Common myeloid progenitor, CD34-positive (primary cell): ENCODE results near the gene HYAL3.

Experiments
- CTCF ChIA-PET: fragments of 350-600 bp; sonication (Branson Sonifier 250); formaldehyde crosslinking; loops from one replicate; lab custom pipeline; 2021; ENCODE audit warnings: antibody characterized with exemption; lab: Charles Lee
- POLR2A ChIA-PET: fragments of 350-600 bp; sonication (Branson Sonifier 250); formaldehyde crosslinking; loops from one replicate; lab custom pipeline; 2021; ENCODE audit warnings: antibody characterized with exemption; lab: Charles Lee
- DNase-seq, 3 donors: peaks; one replicate each; pipeline versions ENCODE4 v3.0.0 to v3.0.0-alpha.2; 2013
- H3K27ac ChIP-seq, 2 experiments: 1 replicate in 1 of 2; 2 replicates in 1 of 2; pipeline ENCODE4 v1.7.0; 2013; ENCODE audit warnings: inconsistent platforms in 2 of 2, low read length in 2 of 2, mild to moderate bottlenecking in 2 of 2, low read depth in 1 of 2, moderate library complexity in 1 of 2; ENCODE audit not compliant: severe bottlenecking in 2 of 2, insufficient read depth in 1 of 2, poor library complexity in 1 of 2
- H3K27me3 ChIP-seq, 5 experiments: replicated peaks in 2 of 5; 1 replicate in 3 of 5; 2 replicates in 2 of 5; pipeline versions ENCODE4 v1.6.1 to v1.7.0; 2013; ENCODE audit warnings: low read length in 4 of 5, mild to moderate bottlenecking in 2 of 5, moderate library complexity in 2 of 5, inconsistent platforms in 1 of 5; ENCODE audit not compliant: insufficient read depth in 5 of 5, control insufficient read depth in 4 of 5
- H3K36me3 ChIP-seq, 4 experiments: 1 replicate in 2 of 4; 2 replicates in 2 of 4; pipeline versions ENCODE4 v1.6.1 to v1.7.0; 2013; ENCODE audit warnings: low read length in 3 of 4, control low read depth in 1 of 4, mild to moderate bottlenecking in 1 of 4; ENCODE audit not compliant: control insufficient read depth in 4 of 4, insufficient read depth in 4 of 4
- H3K4me1 ChIP-seq, 4 experiments: 1 replicate in 3 of 4; 2 replicates in 1 of 4; pipeline versions ENCODE4 v1.6.1 to v1.7.1; 2013; ENCODE audit warnings: low read length in 3 of 4, mild to moderate bottlenecking in 3 of 4, control low read depth in 1 of 4, inconsistent platforms in 1 of 4, moderate library complexity in 1 of 4; ENCODE audit not compliant: control insufficient read depth in 4 of 4, insufficient read depth in 4 of 4; ENCODE audit errors: control extremely low read depth in 1 of 4
- H3K4me3 ChIP-seq, 7 experiments: 1 replicate in 4 of 7; 2 replicates in 3 of 7; pipeline versions ENCODE4 v1.5.1 to v1.7.0; 2013; ENCODE audit warnings: mild to moderate bottlenecking in 7 of 7, low read length in 6 of 7, moderate library complexity in 6 of 7, inconsistent platforms in 2 of 7, low read depth in 2 of 7, control low read depth in 1 of 7; ENCODE audit not compliant: insufficient read depth in 4 of 7, control insufficient read depth in 1 of 7; ENCODE audit errors: extremely low read depth in 1 of 7
- H3K9me3 ChIP-seq, 5 experiments: 1 replicate in 4 of 5; 2 replicates in 1 of 5; pipeline versions ENCODE4 v1.6.1 to v1.7.1; 2013; ENCODE audit warnings: low read length in 4 of 5, mild to moderate bottlenecking in 2 of 5, inconsistent platforms in 1 of 5, low read depth in 1 of 5, moderate library complexity in 1 of 5; ENCODE audit not compliant: control insufficient read depth in 4 of 5, insufficient read depth in 2 of 5; ENCODE audit errors: control extremely low read depth in 1 of 5
- WGBS: methylation state at CpG from one replicate; pipeline ENCODE4 v1.1.5; 2013; ENCODE audit not compliant: insufficient coverage; 5-methylcytosine and 5-hydroxymethylcytosine counted together

HYAL3 gene

GRCh38 chr3:50279255-50280016 lies 19.8 kb downstream of the HYAL3 start:
- 100% methylated on average over 1 of the region's 8 CpGs for WGBS
- Histone ChIP-seq H3K27ac (no peak overlapping the region), H3K36me3 (no peaks in the 10 kb centered on the region), H3K4me3 (no peak overlapping the region), H3K4me1 (peaks cover 0 to 18% (median 16%) of the 10 kb centered on the region in 4 experiments), H3K27me3 (peaks cover 0 to 41% (median 17%) of the 10 kb centered on the region in 5 experiments), H3K9me3 (no peaks in the 10 kb centered on the region)
- CTCF ChIA-PET = interaction anchor here (0.7 to 72.5 kb wide), 12 partner anchors 9 to 87 kb away, joined by 3 to 1875 read pairs (median 5); partner anchors contain the start of genes GNAI2, HYAL3, IFRD2 and NAA80
- POLR2A ChIA-PET = interaction anchor here (0.6 kb wide), 1 partner anchor 89 kb away, joined by 4 read pairs; no protein-coding TSS in a partner anchor
- DNase-seq = no peak

GRCh38 chr3:50278880-50279224 lies 20.4 kb downstream of the HYAL3 start, which contains the start of gene LSMEM2:
LSMEM2 (plus strand) TSS chr3:50279087; CDS start chr3:50279114, 27 bp downstream.
- WGBS = 90% methylated on average over 2 of the region's 2 CpGs
- peaks cover 0 to 23% (median 17%) of the 10 kb centered on the region in 4 experiments for H3K4me1 ChIP-seq
- H3K27ac ChIP-seq = no peak within 1 kb of the TSS
- no peak within 1 kb of the TSS for H3K4me3 ChIP-seq
- POLR2A ChIA-PET = no interaction called here
- no peaks in the 10 kb centered on the region for H3K9me3 ChIP-seq
- no peaks in the 10 kb centered on the region for H3K36me3 ChIP-seq
- no peak for DNase-seq
- CTCF ChIA-PET = interaction anchor here (1.0 to 72.5 kb wide), 9 partner anchors 9 to 87 kb away, joined by 3 to 1875 read pairs (median 5); partner anchors contain the start of genes GNAI2, HYAL3, IFRD2 and NAA80
- H3K27me3 ChIP-seq = peaks cover 0 to 47% (median 20%) of the 10 kb centered on the region in 5 experiments

GRCh38 chr3:50278123-50278879 lies 20.9 kb downstream of the HYAL3 start:
- CTCF ChIA-PET = interaction anchor here (0.9 to 72.5 kb wide), 8 partner anchors 9 to 84 kb away, joined by 3 to 1875 read pairs (median 5); partner anchors contain the start of genes GNAI2, IFRD2 and SLC38A3
- H3K4me1 ChIP-seq = peaks cover 0 to 27% (median 20%) of the 10 kb centered on the region in 4 experiments
- H3K4me3 ChIP-seq = no peak overlapping the region
- 100% methylated on average over 3 of the region's 4 CpGs for WGBS
- POLR2A ChIA-PET = no interaction called here
- H3K27me3 ChIP-seq = peaks cover 0 to 53% (median 23%) of the 10 kb centered on the region in 5 experiments
- H3K27ac ChIP-seq = no peak overlapping the region
- no peak for DNase-seq
- H3K36me3 ChIP-seq = no peaks in the 10 kb centered on the region
- no peaks in the 10 kb centered on the region for H3K9me3 ChIP-seq

GRCh38 chr3:50276762-50277101 lies 22.5 kb downstream of the HYAL3 start:
- Histone ChIP-seq H3K27me3 (peaks cover 0 to 57% (median 23%) of the 10 kb centered on the region in 5 experiments), H3K4me3 (no peak overlapping the region), H3K4me1 (peaks cover 0 to 33% (median 25%) of the 10 kb centered on the region in 4 experiments), H3K9me3 (no peaks in the 10 kb centered on the region), H3K27ac (no peak overlapping the region), H3K36me3 (no peaks in the 10 kb centered on the region)
- no peak for DNase-seq
- 79% methylated on average over 14 of the region's 17 CpGs for WGBS
- POLR2A ChIA-PET = no interaction called here
- CTCF ChIA-PET = interaction anchor here (0.9 to 72.5 kb wide), 5 partner anchors 15 to 86 kb away, joined by 3 to 1875 read pairs (median 4); partner anchors contain the start of genes GNAI2, IFRD2 and SLC38A3

GRCh38 chr3:50275996-50276761 lies 23.0 kb downstream of the HYAL3 start:
- Histone ChIP-seq H3K4me3 (peak overlapping the region in 2 of 7 experiments; percentile 33 to 36), H3K27me3 (peaks cover 0 to 57% (median 23%) of the 10 kb centered on the region in 5 experiments), H3K36me3 (no peaks in the 10 kb centered on the region), H3K9me3 (no peaks in the 10 kb centered on the region), H3K4me1 (peaks cover 0 to 33% (median 25%) of the 10 kb centered on the region in 4 experiments), H3K27ac (no peak overlapping the region)
- DNase-seq = peak; percentile 55 to 77 (median 74)
- 15% methylated on average over 55 of the region's 79 CpGs for WGBS
- ChIA-PET CTCF (interaction anchor here (1.2 to 72.5 kb wide), 7 partner anchors 13 to 153 kb away, joined by 3 to 1875 read pairs (median 6); partner anchors contain the start of genes GNAI2 and SLC38A3), POLR2A (no interaction called here)

GRCh38 chr3:50275141-50275995 lies 23.8 kb downstream of the HYAL3 start:
- peaks cover 0 to 33% (median 25%) of the 10 kb centered on the region in 4 experiments for H3K4me1 ChIP-seq
- H3K36me3 ChIP-seq = no peaks in the 10 kb centered on the region
- ChIA-PET POLR2A (no interaction called here), CTCF (interaction anchor here (0.6 to 72.5 kb wide), 16 partner anchors 9 to 152 kb away, joined by 3 to 1875 read pairs (median 4); partner anchors contain the start of genes GNAI2, IFRD2, SLC38A3 and TUSC2)
- H3K27me3 ChIP-seq = peaks cover 0 to 57% (median 23%) of the 10 kb centered on the region in 5 experiments
- 6% methylated on average over 51 of the region's 65 CpGs for WGBS
- H3K9me3 ChIP-seq = no peaks in the 10 kb centered on the region
- peak overlapping the region in 4 of 7 experiments; percentile 25 to 63 (median 54) for H3K4me3 ChIP-seq
- H3K27ac ChIP-seq = no peak overlapping the region
- no peak for DNase-seq
